Brain microvascular endothelial cell (primary cell): ENCODE measurements around the gene KRTAP27-1.

ENCODE experiments used
- DNase-seq: peaks from one replicate; pipeline ENCODE4 v3.0.0-alpha.2; 2020
- H3K27ac ChIP-seq: fragments of 250-450 bp; sonication (Bioruptor Pico); 2 replicates; pipeline ENCODE4 v1.5.1; 2020; ENCODE audit warnings: mild to moderate bottlenecking, moderate library complexity
- H3K27me3 ChIP-seq: fragments of 250-450 bp; sonication (Bioruptor Pico); replicated peaks from 2 replicates; pipeline ENCODE4 v1.5.1; 2020; ENCODE audit warnings: mild to moderate bottlenecking
- H3K36me3 ChIP-seq: fragments of 250-450 bp; sonication (Bioruptor Pico); replicated peaks from 2 replicates; pipeline ENCODE4 v1.5.1; 2020; ENCODE audit warnings: mild to moderate bottlenecking
- H3K4me3 ChIP-seq: 2 replicates; pipeline ENCODE4 v1.5.1; 2011; ENCODE audit warnings: low read depth, mild to moderate bottlenecking, control low read depth, low read length, moderate library complexity
- CTCF ChIP-seq: IDR thresholded peaks from 2 replicates; pipeline ENCODE4 v1.5.1; 2011; ENCODE audit warnings: low read depth, mild to moderate bottlenecking, moderate library complexity, low read length, control low read depth, inconsistent platforms; ENCODE audit errors: missing control alignments
- in situ Hi-C: cut with HindIII; loops from 2 replicates; pipeline ENCODE4 v1.10.0; 2017; ENCODE audit warnings: low sequenced_read_pairs, low pct_ligation_motif_present

KRTAP27-1 gene

GRCh38 chr21:30351534-30351933 lies 14.0 kb upstream of the KRTAP27-1 start:
- no peak overlapping the region for H3K4me3 ChIP-seq
- H3K36me3 ChIP-seq = no peaks in the 10 kb centered on the region
- in situ Hi-C loops = no loop called here
- H3K27me3 ChIP-seq = no peaks in the 10 kb centered on the region
- DNase-seq = no peak
- TF ChIP-seq CTCF = no peak
- no peak overlapping the region for H3K27ac ChIP-seq

- no peak for DNase-seq
- in situ Hi-C loops = no loop called here
- no peak overlapping the region for H3K4me3 ChIP-seq
- H3K27ac ChIP-seq = no peak overlapping the region
- no peak for TF ChIP-seq CTCF
- no peaks in the 10 kb centered on the region for H3K27me3 ChIP-seq
- H3K36me3 ChIP-seq = no peaks in the 10 kb centered on the region
These were observed 12.1 kb upstream of the KRTAP27-1 start for GRCh38 chr21:30349572-30349971.

- Histone ChIP-seq H3K4me3 (no peak within 1 kb of the TSS), H3K27ac (no peak within 1 kb of the TSS), H3K27me3 (no peaks in the 10 kb centered on the region), H3K36me3 (no peaks in the 10 kb centered on the region)
- in situ Hi-C loops = no loop called here
- DNase-seq = no peak
- TF ChIP-seq CTCF = no peak
These were observed 11.0 kb upstream of the KRTAP27-1 start, which contains the start of gene KRTAP23-1 for GRCh38 chr21:30348506-30348905. Gene KRTAP23-1, minus strand, starts transcription at chr21:30348606. Its CDS starts 0 bp downstream, at chr21:30348606.

- DNase-seq = no peak
- no peak for TF ChIP-seq CTCF
- no peak overlapping the region for H3K27ac ChIP-seq
- H3K27me3 ChIP-seq = no peaks in the 10 kb centered on the region
- no peaks in the 10 kb centered on the region for H3K36me3 ChIP-seq
- in situ Hi-C loops = no loop called here
- H3K4me3 ChIP-seq = no peak overlapping the region
These were observed 7.5 kb upstream of the KRTAP27-1 start for GRCh38 chr21:30345014-30345413.

- DNase-seq = peak; percentile 46
- no peaks in the 10 kb centered on the region for H3K27me3 ChIP-seq
- H3K36me3 ChIP-seq = no peaks in the 10 kb centered on the region
- peak; percentile 90 for TF ChIP-seq CTCF
- H3K4me3 ChIP-seq = no peak overlapping the region
- in situ Hi-C loops = no loop called here
- H3K27ac ChIP-seq = no peak overlapping the region
These were observed 3.5 kb upstream of the KRTAP27-1 start for GRCh38 chr21:30340714-30341573.
